Muscle layer of colon (tissue), 2 donors: ENCODE results near the gene EFCC1.

Source experiments
- H3K27ac ChIP-seq: one replicate; pipeline ENCODE4 v1.7.0; 2013; ENCODE audit warnings: low read depth, mild to moderate bottlenecking, low read length, moderate library complexity
- H3K27me3 ChIP-seq, 2 donors: one replicate each; pipeline ENCODE4 v1.7.0; 2013; ENCODE audit warnings: low read length in 2 of 2, mild to moderate bottlenecking in 2 of 2; ENCODE audit not compliant: insufficient read depth in 2 of 2, control insufficient read depth in 1 of 2
- H3K36me3 ChIP-seq: one replicate; pipeline ENCODE4 v1.7.0; 2013; ENCODE audit warnings: mild to moderate bottlenecking, low read length; ENCODE audit not compliant: insufficient read depth
- H3K4me1 ChIP-seq: one replicate; pipeline ENCODE4 v1.7.0; 2013; ENCODE audit warnings: mild to moderate bottlenecking, low read length; ENCODE audit not compliant: insufficient read depth
- H3K4me3 ChIP-seq, 2 donors: one replicate each; pipeline ENCODE4 v1.7.0; 2013; ENCODE audit warnings: low read length in 2 of 2, low read depth in 1 of 2, mild to moderate bottlenecking in 1 of 2, moderate library complexity in 1 of 2
- H3K9ac ChIP-seq: one replicate; pipeline ENCODE4 v1.7.0; 2013; ENCODE audit warnings: low read length
- H3K9me3 ChIP-seq: one replicate; pipeline ENCODE4 v1.7.0; 2013; ENCODE audit warnings: mild to moderate bottlenecking, low read length
- donor health status: abdominal sarcoma.
- donor health status: Adenocarcinoma of cecum.

The EFCC1 gene

GRCh38 chr3:129036222-129037092 is 35.4 kb downstream of the EFCC1 start:
- H3K9ac ChIP-seq: no peak overlapping the region
- H3K4me1 ChIP-seq: peaks cover 9% of the 10 kb centered on the region
- no peak overlapping the region for H3K4me3 ChIP-seq
- H3K27ac ChIP-seq: no peak overlapping the region
- H3K36me3 ChIP-seq: no peaks in the 10 kb centered on the region
- H3K27me3 ChIP-seq: no peaks in the 10 kb centered on the region
- H3K9me3 ChIP-seq: no peaks in the 10 kb centered on the region

DNA sequence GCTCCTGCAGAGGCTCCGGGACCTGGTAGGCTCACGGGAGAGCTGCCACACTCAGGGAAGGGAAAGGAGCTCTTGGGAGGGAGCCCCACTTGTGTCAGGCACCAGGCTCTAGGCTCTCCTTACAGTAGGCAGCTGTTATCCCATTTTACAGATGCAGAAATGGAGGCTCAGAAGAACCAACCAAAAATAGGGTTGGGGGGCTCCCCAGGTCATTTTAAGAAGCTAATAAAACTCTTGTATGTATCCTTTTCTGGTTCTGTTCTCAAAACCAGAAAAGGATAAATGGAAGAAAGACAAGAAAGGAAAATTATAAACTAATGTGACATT is 36.0 kb downstream of the EFCC1 start:
- Histone ChIP-seq H3K9ac (no peak overlapping the region), H3K9me3 (no peaks in the 10 kb centered on the region), H3K36me3 (no peaks in the 10 kb centered on the region), H3K27ac (no peak overlapping the region), H3K27me3 (no peaks in the 10 kb centered on the region), H3K4me3 (no peak overlapping the region), H3K4me1 (peaks cover 9% of the 10 kb centered on the region)

- Histone ChIP-seq H3K9ac (no peak overlapping the region), H3K4me3 (no peak overlapping the region), H3K4me1 (peaks cover 9% of the 10 kb centered on the region), H3K27ac (no peak overlapping the region), H3K9me3 (no peaks in the 10 kb centered on the region), H3K36me3 (no peaks in the 10 kb centered on the region), H3K27me3 (no peaks in the 10 kb centered on the region)
Measured at GRCh38 chr3:129038121-129038855, 37.2 kb downstream of the EFCC1 start.

DNA sequence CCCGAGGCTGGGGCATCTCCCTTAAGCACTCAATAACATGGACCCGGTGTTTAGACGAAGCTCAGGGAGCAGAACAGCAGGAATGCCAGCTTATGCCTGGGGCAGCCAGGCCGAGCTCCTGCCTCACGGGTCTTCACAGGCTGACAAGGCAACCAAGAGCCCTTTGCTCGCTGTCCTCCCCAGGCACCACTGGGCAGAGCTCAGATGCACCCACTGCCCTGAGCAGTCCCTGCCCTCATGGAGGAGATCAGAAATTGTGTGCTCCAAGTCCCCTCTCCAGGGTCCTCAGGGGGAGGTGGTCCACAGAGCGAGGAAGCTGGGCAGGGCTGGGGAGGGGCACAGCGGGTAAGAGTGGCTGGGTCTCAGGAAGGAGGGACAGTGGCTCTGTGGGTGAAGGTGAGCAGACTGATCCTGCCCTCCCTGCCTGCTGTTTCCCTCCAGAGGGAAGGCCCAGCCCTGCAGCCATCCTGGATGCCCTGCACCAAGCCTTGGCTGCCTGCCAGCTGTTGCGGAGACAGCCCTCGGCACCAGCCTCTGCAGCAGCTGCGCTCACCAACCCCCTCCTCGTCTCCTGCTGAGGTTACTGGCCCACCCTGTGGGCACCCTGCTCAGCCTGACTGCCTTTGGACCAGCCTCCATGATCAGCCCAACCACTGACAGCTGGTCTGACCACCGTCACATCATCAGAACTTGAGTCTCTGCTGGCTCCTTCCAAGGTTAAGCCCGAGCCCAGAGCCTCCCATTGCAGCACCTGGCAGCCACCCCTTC is 38.4 kb downstream of the EFCC1 start:
- Histone ChIP-seq H3K9me3 (no peaks in the 10 kb centered on the region), H3K27ac (no peak overlapping the region), H3K27me3 (peaks cover 0 to 3% of the 10 kb centered on the region in 2 donors), H3K36me3 (no peaks in the 10 kb centered on the region), H3K9ac (no peak overlapping the region), H3K4me1 (peaks cover 9% of the 10 kb centered on the region), H3K4me3 (no peak overlapping the region)

- Histone ChIP-seq H3K36me3 (no peaks in the 10 kb centered on the region), H3K9ac (no peak overlapping the region)
Measured at GRCh38 chr3:129040039-129040336, 38.9 kb downstream of the EFCC1 start.

DNA sequence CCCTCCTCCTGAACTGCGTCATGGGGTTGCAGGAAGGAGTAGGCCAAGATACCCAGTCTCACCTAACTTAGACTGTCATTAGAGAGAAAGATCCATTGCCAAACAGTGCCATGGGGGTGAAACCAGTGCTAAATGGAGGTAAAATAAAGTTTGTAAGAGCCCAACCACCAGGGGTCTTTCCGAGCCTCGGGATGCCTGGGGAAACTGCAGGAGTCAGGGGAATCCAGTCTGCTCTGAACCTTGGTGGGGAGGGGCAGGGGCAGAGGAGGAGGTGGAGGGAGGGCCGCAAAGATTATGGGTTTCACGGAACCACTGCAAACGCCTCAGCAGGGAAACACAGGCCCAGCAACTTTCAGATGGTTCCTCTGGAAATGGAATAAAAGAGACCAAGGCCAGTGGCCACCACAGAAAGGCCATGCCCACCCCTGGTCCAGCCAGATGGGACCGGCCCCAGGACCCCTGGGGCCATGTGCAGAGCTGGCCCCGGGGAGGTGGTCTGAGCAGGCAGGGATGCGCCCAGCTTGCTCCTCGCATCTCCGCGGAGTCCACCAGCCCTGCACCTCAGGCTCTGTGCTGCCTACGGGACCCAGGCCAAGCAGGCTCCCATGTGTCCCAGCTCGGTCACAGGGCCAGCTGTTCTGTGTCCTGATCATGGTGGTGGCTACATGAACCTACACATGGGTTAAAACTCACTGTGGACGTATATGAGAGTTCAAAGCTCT is 39.6 kb downstream of the EFCC1 start:
- Histone ChIP-seq H3K4me3 (no peak overlapping the region), H3K9me3 (no peaks in the 10 kb centered on the region), H3K27me3 (peaks cover 0 to 11% of the 10 kb centered on the region in 2 donors), H3K36me3 (no peaks in the 10 kb centered on the region), H3K27ac (no peak overlapping the region), H3K4me1 (peaks cover 6% of the 10 kb centered on the region), H3K9ac (no peak overlapping the region)

More at GRCh38 chr3:129040039-129040336, 38.9 kb downstream of the EFCC1 start:
- Histone ChIP-seq H3K4me1 (peaks cover 9% of the 10 kb centered on the region), H3K4me3 (no peak overlapping the region), H3K27ac (no peak overlapping the region), H3K9me3 (no peaks in the 10 kb centered on the region), H3K27me3 (peaks cover 0 to 5% of the 10 kb centered on the region in 2 donors)

GRCh38 chr3:129045675-129046036 is 44.6 kb downstream of the EFCC1 start:
- H3K27me3 ChIP-seq: peaks cover 0 to 29% of the 10 kb centered on the region in 2 donors
- H3K4me3 ChIP-seq: no peak overlapping the region
- no peaks in the 10 kb centered on the region for H3K36me3 ChIP-seq
- no peaks in the 10 kb centered on the region for H3K9me3 ChIP-seq
- no peaks in the 10 kb centered on the region for H3K4me1 ChIP-seq
- no peak overlapping the region for H3K27ac ChIP-seq
- H3K9ac ChIP-seq: no peak overlapping the region

- Histone ChIP-seq H3K27me3 (peaks cover 0 to 29% of the 10 kb centered on the region in 2 donors), H3K4me1 (no peaks in the 10 kb centered on the region), H3K4me3 (no peak overlapping the region), H3K9me3 (no peaks in the 10 kb centered on the region), H3K9ac (no peak overlapping the region), H3K36me3 (no peaks in the 10 kb centered on the region), H3K27ac (no peak overlapping the region)
Measured at GRCh38 chr3:129046037-129046731, 45.1 kb downstream of the EFCC1 start.

DNA sequence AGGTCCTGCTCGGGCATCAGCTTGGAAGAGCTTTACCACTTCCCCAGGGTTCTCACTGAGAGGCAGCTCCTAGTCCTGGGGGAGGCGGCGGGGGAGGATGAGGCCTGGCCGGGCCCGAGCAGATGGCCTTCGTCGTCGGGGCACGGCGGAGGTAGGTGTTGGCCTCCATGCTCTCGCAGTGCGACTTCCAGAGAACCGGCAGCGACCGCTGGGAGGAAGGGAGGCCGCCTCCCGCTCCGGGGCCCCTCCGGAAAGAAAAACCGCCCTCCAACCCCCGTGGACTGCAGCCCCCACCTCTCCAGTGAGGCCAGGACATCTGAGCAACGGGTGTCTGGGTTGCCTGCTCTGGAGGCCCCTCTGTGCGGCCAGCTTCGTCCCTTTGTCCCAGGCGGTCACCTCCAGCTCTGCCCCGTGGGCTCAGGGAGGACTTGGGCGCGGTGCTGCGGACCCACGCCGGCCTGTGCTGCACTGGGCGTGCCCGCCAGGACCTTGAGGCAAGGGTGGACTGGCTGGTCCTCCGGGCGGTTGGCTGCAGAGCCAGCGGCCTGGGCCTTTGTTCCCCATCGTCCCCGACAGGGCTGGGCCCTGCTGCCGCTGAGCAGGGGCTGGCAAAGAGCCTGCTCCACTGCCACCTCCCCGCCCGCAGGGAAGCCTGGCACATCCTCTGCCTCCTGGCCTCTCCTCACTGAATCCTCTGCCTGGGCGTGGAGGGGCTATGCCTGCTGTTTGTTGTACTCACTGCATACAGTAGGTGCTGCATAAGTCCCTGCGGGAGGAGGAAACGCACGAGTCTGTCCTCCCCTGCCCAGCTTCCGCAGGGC is 45.8 kb downstream of the EFCC1 start:
- Histone ChIP-seq H3K27me3 (peaks cover 0 to 29% of the 10 kb centered on the region in 2 donors), H3K36me3 (no peaks in the 10 kb centered on the region), H3K9me3 (no peaks in the 10 kb centered on the region), H3K4me1 (peaks cover 4% of the 10 kb centered on the region), H3K27ac (no peak overlapping the region), H3K9ac (no peak overlapping the region), H3K4me3 (no peak overlapping the region)

GRCh38 chr3:129047553-129047839 is 46.4 kb downstream of the EFCC1 start:
- Histone ChIP-seq H3K9me3 (no peaks in the 10 kb centered on the region), H3K4me1 (peaks cover 9% of the 10 kb centered on the region), H3K4me3 (no peak overlapping the region), H3K27me3 (peaks cover 0 to 29% of the 10 kb centered on the region in 2 donors), H3K36me3 (no peaks in the 10 kb centered on the region), H3K27ac (no peak overlapping the region), H3K9ac (no peak overlapping the region)
